GM06990 (cell line): ENCODE measurements around the gene SMIM28.

Experiments
- DNase-seq: peaks from one replicate; pipeline ENCODE4 v3.0.0-alpha.2; 2011; ENCODE audit not compliant: insufficient read length; ENCODE audit errors: extremely low read depth
- H3K27me3 ChIP-seq: replicated peaks from 2 replicates; pipeline ENCODE4 v1.6.0; 2011; ENCODE audit warnings: low read length; ENCODE audit not compliant: control insufficient read depth, insufficient read depth
- H3K36me3 ChIP-seq: 2 replicates; pipeline ENCODE4 v1.5.1; 2011; ENCODE audit warnings: low read length; ENCODE audit not compliant: control insufficient read depth, insufficient read depth
- H3K4me3 ChIP-seq: replicated peaks from 2 replicates; pipeline ENCODE4 v1.5.1; 2011; ENCODE audit warnings: low read depth, mild to moderate bottlenecking, control low read depth, low read length
- TF ChIP-seq, protein P1 (sequence below): IDR thresholded peaks from 2 replicates; pipeline ENCODE4 v1.5.1; 2011; ENCODE audit warnings: low read length, control low read depth, mild to moderate bottlenecking, inconsistent platforms; ENCODE audit not compliant: insufficient read depth, poor library complexity, severe bottlenecking

Gene SMIM28

GRCh38 chr6:138374815-138375214 lies 2.9 kb upstream of the SMIM28 start:
- H3K36me3 ChIP-seq = no peaks in the 10 kb centered on the region
- H3K27me3 ChIP-seq = peaks cover 1% of the 10 kb centered on the region; the same call in 1 of the 2 replicates
- DNase-seq = no peak
- TF ChIP-seq, protein P1, sequence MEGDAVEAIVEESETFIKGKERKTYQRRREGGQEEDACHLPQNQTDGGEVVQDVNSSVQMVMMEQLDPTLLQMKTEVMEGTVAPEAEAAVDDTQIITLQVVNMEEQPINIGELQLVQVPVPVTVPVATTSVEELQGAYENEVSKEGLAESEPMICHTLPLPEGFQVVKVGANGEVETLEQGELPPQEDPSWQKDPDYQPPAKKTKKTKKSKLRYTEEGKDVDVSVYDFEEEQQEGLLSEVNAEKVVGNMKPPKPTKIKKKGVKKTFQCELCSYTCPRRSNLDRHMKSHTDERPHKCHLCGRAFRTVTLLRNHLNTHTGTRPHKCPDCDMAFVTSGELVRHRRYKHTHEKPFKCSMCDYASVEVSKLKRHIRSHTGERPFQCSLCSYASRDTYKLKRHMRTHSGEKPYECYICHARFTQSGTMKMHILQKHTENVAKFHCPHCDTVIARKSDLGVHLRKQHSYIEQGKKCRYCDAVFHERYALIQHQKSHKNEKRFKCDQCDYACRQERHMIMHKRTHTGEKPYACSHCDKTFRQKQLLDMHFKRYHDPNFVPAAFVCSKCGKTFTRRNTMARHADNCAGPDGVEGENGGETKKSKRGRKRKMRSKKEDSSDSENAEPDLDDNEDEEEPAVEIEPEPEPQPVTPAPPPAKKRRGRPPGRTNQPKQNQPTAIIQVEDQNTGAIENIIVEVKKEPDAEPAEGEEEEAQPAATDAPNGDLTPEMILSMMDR = no peak
- H3K4me3 ChIP-seq = no peak overlapping the region

DNA sequence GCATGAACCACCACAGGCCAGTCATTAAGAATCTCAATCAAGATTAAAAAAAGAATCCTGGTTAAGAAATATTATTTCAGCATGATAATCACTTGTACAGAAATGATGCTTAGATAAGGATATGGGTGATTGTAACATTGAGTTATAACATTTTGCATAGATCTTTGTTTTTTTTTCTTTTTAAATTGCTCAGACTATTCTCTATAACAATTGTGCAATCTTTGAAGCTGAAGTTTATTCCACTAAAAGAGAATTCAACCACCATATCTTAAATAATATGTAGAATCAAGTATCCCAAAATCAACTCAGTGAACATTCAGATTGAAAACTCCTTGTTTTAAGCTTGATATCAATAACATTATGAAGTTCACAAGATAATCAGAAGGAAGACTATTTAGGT lies 663 bp upstream of the SMIM28 start:
- no peaks in the 10 kb centered on the region for H3K36me3 ChIP-seq
- TF ChIP-seq, protein P1 = no peak
- H3K4me3 ChIP-seq = no peak overlapping the region
- no peak for DNase-seq
- H3K27me3 ChIP-seq = peaks cover 1% of the 10 kb centered on the region; the same call in 1 of the 2 replicates

DNA sequence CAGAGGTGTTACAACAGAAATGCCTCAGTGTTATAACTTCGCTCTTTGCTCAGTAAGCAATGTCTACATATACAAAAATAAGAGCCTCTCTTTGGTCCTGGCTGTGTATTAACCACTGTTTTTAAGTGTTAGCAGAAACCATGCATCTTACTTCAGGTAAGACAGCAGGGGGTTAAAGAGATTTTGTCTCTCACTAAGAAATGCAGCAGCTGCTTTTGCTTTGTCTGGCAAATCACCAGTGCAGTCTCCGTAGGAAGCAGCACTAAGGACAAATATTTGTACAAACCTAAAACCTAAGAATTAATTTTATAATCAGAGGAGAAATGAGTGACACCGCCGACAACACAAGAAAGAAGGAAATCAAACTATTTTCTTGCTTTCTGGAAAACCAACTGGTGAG lies 758 bp downstream of the SMIM28 start:
- no peak for DNase-seq
- Histone ChIP-seq H3K36me3 (no peaks in the 10 kb centered on the region), H3K4me3 (no peak overlapping the region), H3K27me3 (peaks cover 1% of the 10 kb centered on the region; the same call in 1 of the 2 replicates)
- TF ChIP-seq, protein P1 = no peak

- TF ChIP-seq, protein P1 = no peak
- Histone ChIP-seq H3K4me3 (no peak overlapping the region), H3K36me3 (no peaks in the 10 kb centered on the region), H3K27me3 (no peaks in the 10 kb centered on the region; the same call in 1 of the 2 replicates)
- DNase-seq = no peak
Measured at GRCh38 chr6:138382498-138383265, 5.0 kb downstream of the SMIM28 start.

- H3K36me3 ChIP-seq = no peaks in the 10 kb centered on the region
- TF ChIP-seq, protein P1 = no peak
- no peak for DNase-seq
- no peaks in the 10 kb centered on the region; the same call in 1 of the 2 replicates for H3K27me3 ChIP-seq
- no peak overlapping the region for H3K4me3 ChIP-seq
Measured at GRCh38 chr6:138383776-138384175, 6.1 kb downstream of the SMIM28 start.
